ENCODE results near the gene BCKDHB.

- no peak for TF ChIP-seq EP300 (IDR thresholded peaks at IDR 0.05)
- no peak for TF ChIP-seq CTCF (IDR thresholded peaks at IDR 0.05)
- no peak for TF ChIP-seq POLR2AphosphoS5 (IDR thresholded peaks at IDR 0.05)
Measured at GRCh38 chr6:80333342-80333741, 226.9 kb downstream of the BCKDHB start.
